ENCODE results near the gene SLC25A18.

- TF ChIP-seq TAF1 (IDR thresholded peaks at IDR 0.05; ENCODE audit: borderline replicate concordance, low read depth, low read length) (no peak), POLR2A (IDR thresholded peaks at IDR 0.05; ENCODE audit: low read depth, low read length) (no peak), POLR2AphosphoS5 (IDR thresholded peaks at IDR 0.05; ENCODE audit: low read depth, low read length) (no peak)
Measured at GRCh38 chr22:17588606-17589005, 25.3 kb downstream of the SLC25A18 start.

Measured in GM12892 (cell line).